A549 (cell line): Measurements from ENCODE around the gene MLPH.

Experiments used
- BHLHE40 ChIP-seq: IDR thresholded peaks from 2 replicates; pipeline ENCODE4 v1.6.1; 2012; ENCODE audit warnings: low read depth, low read length, inconsistent platforms
- CEBPB ChIP-seq, 2 experiments: fragments of >200 bp in 1 of 2; sonication (Bioruptor Twin) in 1 of 2; formaldehyde crosslinking in 1 of 2; IDR thresholded peaks; 2 replicates each; pipeline ENCODE4 v1.6.1; 2012 to 2016
- FOSL2 ChIP-seq, 2 experiments: fragments of 450-650 bp in 1 of 2; fragments of >200 bp in 1 of 2; sonication (Bioruptor Twin) in 1 of 2; formaldehyde crosslinking; IDR thresholded peaks; 2 replicates each; pipeline versions ENCODE4 v1.5.0 to v1.6.1; 2016 to 2020; ENCODE audit warnings: mild to moderate bottlenecking in 1 of 2, moderate library complexity in 1 of 2
- JUNB ChIP-seq: fragments of >200 bp; sonication (Bioruptor Twin); formaldehyde crosslinking; IDR thresholded peaks from 2 replicates; pipeline ENCODE4 v1.6.1; 2016
- NFE2L2 ChIP-seq: fragments of 150-350 bp; conservative IDR thresholded peaks from 2 replicates; pipeline ENCODE4 v1.6.1; 2014; ENCODE audit warnings: low read length
- POLR2A ChIP-seq: IDR thresholded peaks from 2 replicates; pipeline ENCODE4 v1.6.1; 2012; ENCODE audit warnings: mild to moderate bottlenecking, low read length
- RNF2 ChIP-seq: fragments of 200-600 bp; sonication (generic); IDR thresholded peaks from 2 replicates; pipeline ENCODE4 v1.6.1; 2016; ENCODE audit warnings: low read depth, mild to moderate bottlenecking, antibody characterized with exemption, moderate library complexity, borderline replicate concordance
- TF ChIP-seq, protein P1 (sequence below): fragments of >200 bp; sonication (Bioruptor Twin); formaldehyde crosslinking; IDR thresholded peaks from 3 replicates; pipeline ENCODE4 v1.5.1; 2016
- TF ChIP-seq, protein P2 (sequence below): fragments of 200-600 bp; sonication (generic); IDR thresholded peaks from 2 replicates; pipeline ENCODE4 v1.6.1; 2016; ENCODE audit warnings: antibody characterized with exemption, mild to moderate bottlenecking, moderate library complexity

DNA sequence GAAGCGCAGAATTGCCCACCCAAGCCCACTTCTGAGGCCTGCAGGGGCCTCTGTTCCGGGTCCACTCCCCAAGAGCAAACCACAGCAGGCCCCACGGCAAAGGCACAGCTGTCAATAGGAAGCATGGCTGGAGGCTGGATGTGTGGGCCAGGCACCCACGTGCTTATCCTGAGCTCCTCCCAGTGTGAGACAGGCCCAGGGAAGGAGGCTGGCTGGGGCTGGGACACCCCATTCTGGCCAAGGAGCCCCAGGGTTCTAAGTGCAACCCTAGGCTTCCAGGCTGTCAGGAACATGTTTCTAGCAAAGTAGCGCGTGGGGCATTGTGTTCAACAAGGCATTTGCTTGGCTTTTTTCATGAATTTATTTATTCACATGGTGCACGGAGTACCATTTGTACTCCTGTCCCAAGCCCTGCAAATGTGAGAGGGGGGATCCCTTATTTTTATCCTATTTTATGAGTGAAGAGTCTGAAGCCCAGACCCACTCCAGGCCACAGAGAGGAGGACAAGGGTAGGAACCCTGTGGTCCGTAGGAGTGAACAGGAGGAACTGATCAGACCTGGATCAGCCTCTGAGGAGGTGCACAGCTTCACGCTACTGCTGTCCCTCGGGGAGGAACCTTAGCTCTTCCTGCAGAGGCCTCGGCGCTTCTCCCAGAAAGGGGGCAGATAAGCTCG, 109.6 kb downstream of the MLPH start:
- TF ChIP-seq RNF2 (no peak), JUNB (no peak), NFE2L2 (no peak), BHLHE40 (no peak), FOSL2 (IDR thresholded peaks at IDR 0.05) (no peak), FOSL2 (CRISPR knock-in tag; IDR thresholded peaks at IDR 0.05) (no peak), POLR2A (no peak), CEBPB (IDR thresholded peaks at IDR 0.05) (no peak)
- TF ChIP-seq, protein P1, sequence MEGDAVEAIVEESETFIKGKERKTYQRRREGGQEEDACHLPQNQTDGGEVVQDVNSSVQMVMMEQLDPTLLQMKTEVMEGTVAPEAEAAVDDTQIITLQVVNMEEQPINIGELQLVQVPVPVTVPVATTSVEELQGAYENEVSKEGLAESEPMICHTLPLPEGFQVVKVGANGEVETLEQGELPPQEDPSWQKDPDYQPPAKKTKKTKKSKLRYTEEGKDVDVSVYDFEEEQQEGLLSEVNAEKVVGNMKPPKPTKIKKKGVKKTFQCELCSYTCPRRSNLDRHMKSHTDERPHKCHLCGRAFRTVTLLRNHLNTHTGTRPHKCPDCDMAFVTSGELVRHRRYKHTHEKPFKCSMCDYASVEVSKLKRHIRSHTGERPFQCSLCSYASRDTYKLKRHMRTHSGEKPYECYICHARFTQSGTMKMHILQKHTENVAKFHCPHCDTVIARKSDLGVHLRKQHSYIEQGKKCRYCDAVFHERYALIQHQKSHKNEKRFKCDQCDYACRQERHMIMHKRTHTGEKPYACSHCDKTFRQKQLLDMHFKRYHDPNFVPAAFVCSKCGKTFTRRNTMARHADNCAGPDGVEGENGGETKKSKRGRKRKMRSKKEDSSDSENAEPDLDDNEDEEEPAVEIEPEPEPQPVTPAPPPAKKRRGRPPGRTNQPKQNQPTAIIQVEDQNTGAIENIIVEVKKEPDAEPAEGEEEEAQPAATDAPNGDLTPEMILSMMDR: no peak
- TF ChIP-seq, protein P2, sequence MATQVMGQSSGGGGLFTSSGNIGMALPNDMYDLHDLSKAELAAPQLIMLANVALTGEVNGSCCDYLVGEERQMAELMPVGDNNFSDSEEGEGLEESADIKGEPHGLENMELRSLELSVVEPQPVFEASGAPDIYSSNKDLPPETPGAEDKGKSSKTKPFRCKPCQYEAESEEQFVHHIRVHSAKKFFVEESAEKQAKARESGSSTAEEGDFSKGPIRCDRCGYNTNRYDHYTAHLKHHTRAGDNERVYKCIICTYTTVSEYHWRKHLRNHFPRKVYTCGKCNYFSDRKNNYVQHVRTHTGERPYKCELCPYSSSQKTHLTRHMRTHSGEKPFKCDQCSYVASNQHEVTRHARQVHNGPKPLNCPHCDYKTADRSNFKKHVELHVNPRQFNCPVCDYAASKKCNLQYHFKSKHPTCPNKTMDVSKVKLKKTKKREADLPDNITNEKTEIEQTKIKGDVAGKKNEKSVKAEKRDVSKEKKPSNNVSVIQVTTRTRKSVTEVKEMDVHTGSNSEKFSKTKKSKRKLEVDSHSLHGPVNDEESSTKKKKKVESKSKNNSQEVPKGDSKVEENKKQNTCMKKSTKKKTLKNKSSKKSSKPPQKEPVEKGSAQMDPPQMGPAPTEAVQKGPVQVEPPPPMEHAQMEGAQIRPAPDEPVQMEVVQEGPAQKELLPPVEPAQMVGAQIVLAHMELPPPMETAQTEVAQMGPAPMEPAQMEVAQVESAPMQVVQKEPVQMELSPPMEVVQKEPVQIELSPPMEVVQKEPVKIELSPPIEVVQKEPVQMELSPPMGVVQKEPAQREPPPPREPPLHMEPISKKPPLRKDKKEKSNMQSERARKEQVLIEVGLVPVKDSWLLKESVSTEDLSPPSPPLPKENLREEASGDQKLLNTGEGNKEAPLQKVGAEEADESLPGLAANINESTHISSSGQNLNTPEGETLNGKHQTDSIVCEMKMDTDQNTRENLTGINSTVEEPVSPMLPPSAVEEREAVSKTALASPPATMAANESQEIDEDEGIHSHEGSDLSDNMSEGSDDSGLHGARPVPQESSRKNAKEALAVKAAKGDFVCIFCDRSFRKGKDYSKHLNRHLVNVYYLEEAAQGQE: no peak
